HG03060 (cell line): ENCODE results near the gene GPD1.
"Not testable (repeated sequence)": the region's sequence is repeated elsewhere in the genome, so short reads cannot be mapped to it uniquely, and the experiment has no call there.

Experiments used
- ATAC-seq: cut with Tn5 transposase; IDR thresholded peaks from one replicate; pipeline ENCODE4 v1.9.1; 2021; ENCODE audit warnings: low read depth, moderate number of reproducible peaks; ENCODE audit not compliant: unreplicated experiment

The GPD1 gene

GRCh38 chr12:50120521-50120920, 16.7 kb downstream of the GPD1 start:
- ATAC-seq: no peak

- no peak for ATAC-seq
Observed at GRCh38 chr12:50120953-50121352, 17.1 kb downstream of the GPD1 start.

GRCh38 chr12:50121641-50122040, 17.8 kb downstream of the GPD1 start:
- ATAC-seq: no peak

- ATAC-seq: no peak
Observed at GRCh38 chr12:50123203-50123602, 19.4 kb downstream of the GPD1 start.

GRCh38 chr12:50127546-50127945, 23.7 kb downstream of the GPD1 start:
- ATAC-seq: no peak

GRCh38 chr12:50129290-50129689, 25.5 kb downstream of the GPD1 start:
- no peak for ATAC-seq

- ATAC-seq: no peak
Observed at GRCh38 chr12:50132505-50133135, 28.8 kb downstream of the GPD1 start.

GRCh38 chr12:50142993-50143392, 39.2 kb downstream of the GPD1 start:
- no peak for ATAC-seq

GRCh38 chr12:50145439-50145838, 41.6 kb downstream of the GPD1 start:
- ATAC-seq: no peak

GRCh38 chr12:50147281-50147680, 43.5 kb downstream of the GPD1 start:
- no peak for ATAC-seq

GRCh38 chr12:50148011-50148410, 44.2 kb downstream of the GPD1 start:
- ATAC-seq: not testable (repeated sequence)

GRCh38 chr12:50149311-50149710, 45.5 kb downstream of the GPD1 start:
- ATAC-seq: no peak

- ATAC-seq: no peak
Observed at GRCh38 chr12:50151047-50151687, 47.4 kb downstream of the GPD1 start.

GRCh38 chr12:50154947-50155346, 51.1 kb downstream of the GPD1 start:
- not testable (repeated sequence) for ATAC-seq

- no peak for ATAC-seq
Observed at GRCh38 chr12:50156641-50157040, 52.8 kb downstream of the GPD1 start.

GRCh38 chr12:50157259-50157658, 53.5 kb downstream of the GPD1 start:
- no peak for ATAC-seq

GRCh38 chr12:50160643-50161042, 56.8 kb downstream of the GPD1 start:
- no peak for ATAC-seq
